Endothelial cell of hepatic sinusoid (primary cell): ENCODE measurements around the gene PRPSAP1.

Source experiments
- in situ Hi-C: cut with HindIII; loops from 2 replicates; pipeline ENCODE4 v1.10.0; 2017; ENCODE audit warnings: low sequenced_read_pairs

The PRPSAP1 gene

GRCh38 chr17:76353599-76354316 is at the start of gene PRPSAP1:
Gene PRPSAP1, minus strand, starts transcription at chr17:76353916. Its CDS starts 213 bp downstream, at chr17:76353703.
- in situ Hi-C loops = loop anchor here (5.0 kb wide), 1 partner anchor 41 kb away; no protein-coding TSS in a partner anchor

- in situ Hi-C loops = no loop called here
Observed at GRCh38 chr17:76402711-76403110, 49.0 kb upstream of the PRPSAP1 start.

- in situ Hi-C loops = no loop called here
Observed at GRCh38 chr17:76399175-76400172, 45.8 kb upstream of the PRPSAP1 start.

- in situ Hi-C loops = no loop called here
Observed at GRCh38 chr17:76398523-76399174, 44.9 kb upstream of the PRPSAP1 start.

- in situ Hi-C loops = no loop called here
Observed at GRCh38 chr17:76397687-76398522, 44.2 kb upstream of the PRPSAP1 start.

GRCh38 chr17:76397184-76397583 is 43.5 kb upstream of the PRPSAP1 start:
- in situ Hi-C loops = no loop called here

GRCh38 chr17:76395980-76396379 is 42.3 kb upstream of the PRPSAP1 start:
- in situ Hi-C loops = no loop called here

- in situ Hi-C loops = no loop called here
Observed at GRCh38 chr17:76394166-76394565, 40.5 kb upstream of the PRPSAP1 start.

GRCh38 chr17:76391200-76391715 is 37.5 kb upstream of the PRPSAP1 start:
- in situ Hi-C loops = no loop called here

- in situ Hi-C loops = no loop called here
Observed at GRCh38 chr17:76390003-76390421, 36.3 kb upstream of the PRPSAP1 start.

GRCh38 chr17:76388966-76389888 is 35.5 kb upstream of the PRPSAP1 start:
- in situ Hi-C loops = no loop called here

- in situ Hi-C loops = no loop called here
Observed at GRCh38 chr17:76386966-76387765, 33.5 kb upstream of the PRPSAP1 start.

GRCh38 chr17:76385892-76386786 is 32.4 kb upstream of the PRPSAP1 start:
- in situ Hi-C loops = no loop called here

GRCh38 chr17:76384987-76385891 is 31.5 kb upstream of the PRPSAP1 start:
- in situ Hi-C loops = no loop called here

- in situ Hi-C loops = no loop called here
Observed at GRCh38 chr17:76384222-76384986, 30.7 kb upstream of the PRPSAP1 start, which contains the start of gene SPHK1. Gene SPHK1, plus strand, starts transcription at chr17:76384609. Its CDS starts 1,036 bp downstream, at chr17:76385645.
